ENCODE data around the gene ATP5F1B. TPM values are rescaled to one million over a fixed set of nuclear protein-coding genes. Genes with fewer than 3 reads are reported as not detected.

ATP5F1B gene
- total RNA-seq, 1 donor from 2014 or later: 735 TPM

DNA sequence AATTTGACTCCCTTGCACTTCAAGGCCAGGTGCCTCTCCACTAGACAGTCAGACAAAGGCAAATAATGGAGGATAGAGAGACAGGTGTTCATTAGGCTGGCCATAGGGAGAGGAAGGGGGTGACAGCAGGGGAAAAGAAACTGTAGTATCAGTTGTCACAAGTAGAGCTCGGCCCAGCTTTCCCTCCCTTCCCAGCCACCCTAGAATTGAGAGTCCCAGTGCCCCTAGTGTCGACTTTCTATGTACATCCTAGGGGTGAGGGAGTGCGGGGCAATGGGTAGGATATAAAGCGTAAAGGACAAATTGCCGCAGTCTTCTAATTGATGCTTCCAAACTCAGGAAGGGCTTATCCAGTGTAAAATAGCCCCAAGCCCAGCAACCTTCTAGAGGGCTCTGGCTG lies 54.7 kb downstream of the ATP5F1B start:
- no peaks in the 10 kb centered on the region for H3K36me3 Mint-ChIP-seq (ENCODE audit: unreplicated experiment)
- no peak overlapping the region for H3K4me3 Mint-ChIP-seq (ENCODE audit: unreplicated experiment)
- no peak for TF ChIP-seq CTCF (IDR thresholded peaks at IDR 0.05; ENCODE audit: partially characterized antibody, unreplicated experiment)
- peaks cover 11% of the 10 kb centered on the region for H3K4me1 Mint-ChIP-seq (ENCODE audit: low read depth, unreplicated experiment)
- no peak overlapping the region for H3K27ac Mint-ChIP-seq (ENCODE audit: unreplicated experiment)
- DNase-seq: no peak
- H3K27me3 Mint-ChIP-seq (ENCODE audit: unreplicated experiment): peaks cover 8% of the 10 kb centered on the region
- no peaks in the 10 kb centered on the region for H3K9me3 Mint-ChIP-seq (ENCODE audit: unreplicated experiment)

GRCh38 chr12:56590237-56590830 lies 55.5 kb downstream of the ATP5F1B start:
- H3K27ac Mint-ChIP-seq (ENCODE audit: unreplicated experiment): no peak overlapping the region
- H3K4me1 Mint-ChIP-seq (ENCODE audit: low read depth, unreplicated experiment): peaks cover 10% of the 10 kb centered on the region
- no peaks in the 10 kb centered on the region for H3K36me3 Mint-ChIP-seq (ENCODE audit: unreplicated experiment)
- TF ChIP-seq CTCF (IDR thresholded peaks at IDR 0.05; ENCODE audit: partially characterized antibody, unreplicated experiment): peak; percentile 35
- H3K27me3 Mint-ChIP-seq (ENCODE audit: unreplicated experiment): peaks cover 8% of the 10 kb centered on the region
- DNase-seq: peak; percentile 38
- no peaks in the 10 kb centered on the region for H3K9me3 Mint-ChIP-seq (ENCODE audit: unreplicated experiment)
- no peak overlapping the region for H3K4me3 Mint-ChIP-seq (ENCODE audit: unreplicated experiment)

DNA sequence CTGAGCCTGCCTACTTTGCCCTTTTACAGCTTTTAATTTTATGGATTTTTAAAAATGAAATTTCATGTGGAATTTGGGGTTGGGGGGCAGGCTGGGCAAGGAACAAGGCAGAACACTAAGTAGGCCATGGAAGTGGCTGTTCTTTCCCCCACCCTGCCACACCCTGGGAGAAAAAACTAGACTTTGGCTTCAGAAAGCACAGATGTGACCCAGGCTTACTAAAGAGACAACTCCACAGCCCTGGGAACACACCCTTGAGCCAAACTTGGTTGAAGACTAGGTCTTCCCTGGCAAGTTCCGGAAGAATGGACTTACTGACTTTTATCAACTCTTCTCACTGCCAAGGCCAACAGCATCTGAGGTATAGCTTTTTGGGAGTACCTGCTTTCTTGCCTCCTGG lies 56.0 kb downstream of the ATP5F1B start:
- Mint-ChIP-seq H3K4me3 (ENCODE audit: unreplicated experiment) (no peak overlapping the region), H3K27me3 (ENCODE audit: unreplicated experiment) (peaks cover 8% of the 10 kb centered on the region), H3K4me1 (ENCODE audit: low read depth, unreplicated experiment) (peaks cover 10% of the 10 kb centered on the region), H3K9me3 (ENCODE audit: unreplicated experiment) (no peaks in the 10 kb centered on the region), H3K36me3 (ENCODE audit: unreplicated experiment) (no peaks in the 10 kb centered on the region), H3K27ac (ENCODE audit: unreplicated experiment) (no peak overlapping the region)
- DNase-seq: no peak
- TF ChIP-seq CTCF (IDR thresholded peaks at IDR 0.05; ENCODE audit: partially characterized antibody, unreplicated experiment): no peak

Other genes with a start within 250 kb of the ATP5F1B start
- 17.9 TPM for gene TIMELESS, start 196.6 kb downstream of the ATP5F1B start, total RNA-seq (ENCODE audit: unreplicated experiment)
- gene MIP, start 191.3 kb downstream of the ATP5F1B start, total RNA-seq (ENCODE audit: unreplicated experiment): not detected
- gene SPRYD4, start 177.4 kb downstream of the ATP5F1B start, total RNA-seq (ENCODE audit: unreplicated experiment): 3.6 TPM
- 0.91 TPM for gene GLS2, start 157.8 kb downstream of the ATP5F1B start, total RNA-seq (ENCODE audit: unreplicated experiment)
- 10.2 TPM for gene RBMS2, start 124.2 kb downstream of the ATP5F1B start, total RNA-seq (ENCODE audit: unreplicated experiment)
- gene BAZ2A, start 15.7 kb downstream of the ATP5F1B start, total RNA-seq (ENCODE audit: unreplicated experiment): 196 TPM
- 180 TPM for gene PTGES3, start 42.3 kb upstream of the ATP5F1B start, total RNA-seq (ENCODE audit: unreplicated experiment)
- 589 TPM for gene NACA, start 79.3 kb upstream of the ATP5F1B start, total RNA-seq (ENCODE audit: unreplicated experiment)
- 11.3 TPM for gene PRIM1, start 106.3 kb upstream of the ATP5F1B start, total RNA-seq (ENCODE audit: unreplicated experiment)
- 1.5 TPM for gene HSD17B6, start 117.3 kb upstream of the ATP5F1B start, total RNA-seq (ENCODE audit: unreplicated experiment)